Measurements from ENCODE around the gene ITPR1.

DNA sequence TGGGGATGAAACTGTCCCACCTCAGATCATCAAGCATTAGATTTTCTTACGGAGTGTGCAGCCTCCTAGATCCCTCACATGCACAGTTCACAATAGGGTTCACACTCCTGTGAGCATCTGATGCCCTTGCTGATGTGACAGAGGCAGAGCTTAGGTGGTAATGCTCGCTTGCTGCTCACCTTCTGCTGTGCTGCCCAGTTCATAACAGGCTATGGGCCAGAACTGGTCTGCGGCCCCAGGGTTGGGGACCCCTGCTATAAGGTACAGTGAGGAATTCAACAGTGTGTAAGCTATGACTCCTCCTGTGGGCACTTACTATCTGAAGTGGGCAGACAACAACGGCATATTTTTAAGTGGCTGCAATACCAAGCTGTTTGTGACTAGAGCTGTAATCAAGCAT, 298.2 kb downstream of the ITPR1 start:
- TF ChIP-seq EP300 (IDR thresholded peaks at IDR 0.05) (no peak), POLR2A (IDR thresholded peaks at IDR 0.05) (no peak)
- TF ChIP-seq, protein P1, sequence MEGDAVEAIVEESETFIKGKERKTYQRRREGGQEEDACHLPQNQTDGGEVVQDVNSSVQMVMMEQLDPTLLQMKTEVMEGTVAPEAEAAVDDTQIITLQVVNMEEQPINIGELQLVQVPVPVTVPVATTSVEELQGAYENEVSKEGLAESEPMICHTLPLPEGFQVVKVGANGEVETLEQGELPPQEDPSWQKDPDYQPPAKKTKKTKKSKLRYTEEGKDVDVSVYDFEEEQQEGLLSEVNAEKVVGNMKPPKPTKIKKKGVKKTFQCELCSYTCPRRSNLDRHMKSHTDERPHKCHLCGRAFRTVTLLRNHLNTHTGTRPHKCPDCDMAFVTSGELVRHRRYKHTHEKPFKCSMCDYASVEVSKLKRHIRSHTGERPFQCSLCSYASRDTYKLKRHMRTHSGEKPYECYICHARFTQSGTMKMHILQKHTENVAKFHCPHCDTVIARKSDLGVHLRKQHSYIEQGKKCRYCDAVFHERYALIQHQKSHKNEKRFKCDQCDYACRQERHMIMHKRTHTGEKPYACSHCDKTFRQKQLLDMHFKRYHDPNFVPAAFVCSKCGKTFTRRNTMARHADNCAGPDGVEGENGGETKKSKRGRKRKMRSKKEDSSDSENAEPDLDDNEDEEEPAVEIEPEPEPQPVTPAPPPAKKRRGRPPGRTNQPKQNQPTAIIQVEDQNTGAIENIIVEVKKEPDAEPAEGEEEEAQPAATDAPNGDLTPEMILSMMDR (IDR thresholded peaks at IDR 0.05): no peak
